ENCODE data around the gene RILPL1. TPM values are rescaled to one million over a fixed set of nuclear protein-coding genes. Genes with fewer than 3 reads are reported as not detected.

Gene RILPL1
- total and polyA plus RNA-seq, 10 of the 15 experiments (the other 5 are each of a cell fraction or from before 2014, with no cell fraction given): 0.05 to 0.61 (median 0.25) TPM

DNA sequence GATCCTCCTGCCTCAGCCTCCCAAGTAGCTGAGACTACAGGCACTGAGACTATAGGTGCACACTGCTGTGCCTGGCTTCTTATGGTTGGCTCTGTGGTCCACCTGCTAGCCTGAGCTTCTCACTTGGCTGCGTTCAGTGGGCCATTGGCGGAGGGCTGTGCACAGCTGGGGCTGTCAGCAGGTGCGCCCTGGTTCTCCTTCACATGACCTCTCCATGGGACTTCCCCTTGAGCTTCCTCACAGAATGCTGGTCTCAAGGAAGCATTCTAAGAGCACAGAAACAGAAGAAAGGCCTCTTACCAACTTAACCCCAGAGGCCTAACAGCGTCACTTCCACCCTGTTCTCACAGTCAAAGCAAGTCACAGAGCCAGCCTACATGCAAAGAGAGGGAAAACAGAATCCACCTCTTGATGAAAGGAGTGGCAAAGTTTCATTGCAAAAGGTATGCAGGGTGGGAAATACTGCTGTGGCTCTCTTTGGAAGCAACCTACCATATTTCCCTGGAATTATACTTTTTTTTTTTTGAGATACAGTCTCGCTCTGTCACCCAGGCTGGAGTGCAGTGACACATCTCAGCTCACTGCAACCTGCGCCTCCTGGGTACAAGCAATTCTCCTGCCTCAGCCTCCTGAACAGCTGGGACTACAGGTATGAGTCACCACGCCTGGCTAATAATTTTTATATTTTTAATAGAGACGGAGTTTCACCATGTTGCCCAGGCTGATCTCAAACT, 106.3 kb downstream of the RILPL1 start:
- in situ Hi-C loops (cut with MboI) (loop anchor here (25.0 kb wide), 1 partner anchor 1485 kb away; the partner anchor contains the start of gene UBC), intact Hi-C loops (cut with micrococcal nuclease; ENCODE audit: unreplicated experiment) (loop anchor here (2.0 kb wide), 2 partner anchors 32 to 62 kb away; partner anchors contain the start of genes SBNO1 and SNRNP35)
- Histone ChIP-seq H3K27me3 (replicated peaks in 1 of 2; ENCODE audit: control insufficient read depth in 2 of 2, insufficient read depth in 2 of 2, low read length in 1 of 2) (no peaks in the 10 kb centered on the region), H3K4me2 (ENCODE audit: control insufficient read depth, insufficient read depth) (peak overlapping the region; percentile 0), H3K36me3 (ENCODE audit: control insufficient read depth in 2 of 2, insufficient read depth in 2 of 2, low read length in 1 of 2) (peaks cover 9 to 26% of the 10 kb centered on the region in 2 experiments), H3K9me3 (replicated peaks; ENCODE audit: control insufficient read depth, insufficient read depth, low read length) (peaks cover 4% of the 10 kb centered on the region; the same call in 2 of the 3 replicates), H3K4me3 (peak overlapping the region; percentile 46; the same call in 1 of the 2 replicates), H2AFZ (ENCODE audit: control insufficient read depth, low read depth, low read length) (no peak overlapping the region), H3K27ac (ENCODE audit: control insufficient read depth, insufficient read depth) (peak overlapping the region; percentile 66), H3K79me2 (ENCODE audit: control insufficient read depth, insufficient read depth, low read length) (peaks cover 50% of the 10 kb centered on the region), H3K4me1 (ENCODE audit: control insufficient read depth, insufficient read depth, low read length) (peaks cover 33% of the 10 kb centered on the region), H4K20me1 (ENCODE audit: control insufficient read depth, insufficient read depth) (no peaks in the 10 kb centered on the region), H3K9ac (ENCODE audit: control insufficient read depth, insufficient read depth, low read length) (peak overlapping the region; percentile 41)
- DNase-seq (ENCODE audit: low read depth, low spot score) (peak; percentile 97), FAIRE-seq (peak; percentile 92), ATAC-seq (peak; percentile 90)
- CTCF ChIA-PET: interaction anchor here (0.9 to 1.9 kb wide), 9 partner anchors 20 to 62 kb away, joined by 3 to 7 read pairs (median 3); partner anchors contain the start of gene SNRNP35
- RAD21 ChIA-PET (ENCODE audit: unreplicated experiment): interaction anchor here (0.6 to 2.1 kb wide), 11 partner anchors 9 to 105 kb away, joined by 3 to 22 read pairs (median 7); partner anchors contain the start of genes KMT5A, RILPL2, SBNO1 and SNRNP35
- POLR2A ChIA-PET: interaction anchor here (0.9 to 2.7 kb wide), 7 partner anchors 9 to 527 kb away, joined by 3 to 27 read pairs (median 12); partner anchors contain the start of genes RILPL2, SBNO1 and SNRNP35
- WGBS (ENCODE audit: insufficient coverage, insufficient replicate concordance, low lambda C conversion rate, missing lambda C conversion rate): 1% methylated on average over 8 of the region's 8 CpGs
- BruUV-seq (replicated peaks): TSS peak; percentile 93
- SMC1A ChIA-PET (ENCODE audit: uncharacterized antibody, unreplicated experiment): interaction anchor here (0.6 to 6.2 kb wide), 19 partner anchors 9 to 163 kb away, joined by 3 to 44 read pairs (median 3); partner anchors contain the start of genes RILPL2 and SNRNP35
- TF ChIP-seq BCL11A (IDR thresholded peaks at IDR 0.05; ENCODE audit: low read depth, low read length): no peak; the same call in 1 of the 2 replicates
- peak; percentile 29; the same call in 1 of the 2 replicates for TF ChIP-seq HCFC1 (IDR thresholded peaks at IDR 0.05; ENCODE audit: low read length)
- no peak for TF ChIP-seq RBBP5 (conservative IDR thresholded peaks at IDR 0.05)
- TF ChIP-seq NFIC (IDR thresholded peaks at IDR 0.05; ENCODE audit: low read depth, low read length): peak; percentile 63; the same call in 1 of the 2 replicates
- TF ChIP-seq, protein P1, sequence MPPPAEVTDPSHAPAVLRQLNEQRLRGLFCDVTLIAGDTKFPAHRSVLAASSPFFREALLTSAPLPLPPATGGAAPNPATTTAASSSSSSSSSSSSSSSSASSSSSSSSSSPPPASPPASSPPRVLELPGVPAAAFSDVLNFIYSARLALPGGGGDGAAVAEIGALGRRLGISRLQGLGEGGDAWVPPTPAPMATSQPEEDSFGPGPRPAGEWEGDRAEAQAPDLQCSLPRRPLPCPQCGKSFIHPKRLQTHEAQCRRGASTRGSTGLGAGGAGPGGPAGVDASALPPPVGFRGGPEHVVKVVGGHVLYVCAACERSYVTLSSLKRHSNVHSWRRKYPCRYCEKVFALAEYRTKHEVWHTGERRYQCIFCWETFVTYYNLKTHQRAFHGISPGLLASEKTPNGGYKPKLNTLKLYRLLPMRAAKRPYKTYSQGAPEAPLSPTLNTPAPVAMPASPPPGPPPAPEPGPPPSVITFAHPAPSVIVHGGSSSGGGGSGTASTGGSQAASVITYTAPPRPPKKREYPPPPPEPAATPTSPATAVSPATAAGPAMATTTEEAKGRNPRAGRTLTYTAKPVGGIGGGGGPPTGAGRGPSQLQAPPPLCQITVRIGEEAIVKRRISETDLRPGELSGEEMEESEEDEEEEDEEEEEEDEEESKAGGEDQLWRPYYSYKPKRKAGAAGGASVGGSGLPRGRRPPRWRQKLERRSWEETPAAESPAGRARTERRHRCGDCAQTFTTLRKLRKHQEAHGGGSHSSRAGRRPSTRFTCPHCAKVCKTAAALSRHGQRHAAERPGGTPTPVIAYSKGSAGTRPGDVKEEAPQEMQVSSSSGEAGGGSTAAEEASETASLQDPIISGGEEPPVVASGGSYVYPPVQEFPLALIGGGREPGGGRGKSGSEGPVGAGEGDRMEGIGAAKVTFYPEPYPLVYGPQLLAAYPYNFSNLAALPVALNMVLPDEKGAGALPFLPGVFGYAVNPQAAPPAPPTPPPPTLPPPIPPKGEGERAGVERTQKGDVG (CRISPR knock-in tag; IDR thresholded peaks at IDR 0.05): no peak
- peak; percentile 67; the same call in 1 of the 2 replicates for TF ChIP-seq TARDBP (IDR thresholded peaks at IDR 0.05; ENCODE audit: borderline replicate concordance)
- no peak for TF ChIP-seq CBX5 (IDR thresholded peaks at IDR 0.05; ENCODE audit: low read depth)
- TF ChIP-seq EP300 (IDR thresholded peaks at IDR 0.05; ENCODE audit: borderline replicate concordance in 1 of 2, control insufficient read depth in 1 of 2, low read depth in 2 of 2, low read length in 2 of 2): peak; percentile 42 to 77
- TF ChIP-seq USF2 (IDR thresholded peaks at IDR 0.05; ENCODE audit: borderline replicate concordance, low read depth, low read length): peak; percentile 78
- TF ChIP-seq GABPA (IDR thresholded peaks at IDR 0.05; ENCODE audit: low read depth): peak; percentile 26; the same call in 1 of the 2 replicates
- peak; percentile 23; the same call in 1 of the 2 replicates for TF ChIP-seq SMC3 (IDR thresholded peaks at IDR 0.05; ENCODE audit: borderline replicate concordance, low read length)
- TF ChIP-seq MTA3 (IDR thresholded peaks at IDR 0.05; ENCODE audit: borderline replicate concordance, low read length): no peak; the same call in 1 of the 2 replicates
- TF ChIP-seq EED (IDR thresholded peaks at IDR 0.05; ENCODE audit: low read depth): peak; percentile 62
- no peak for TF ChIP-seq IRF3 (IDR thresholded peaks at IDR 0.05)
- TF ChIP-seq LARP7 (IDR thresholded peaks at IDR 0.05): no peak; the same call in 1 of the 2 replicates
- TF ChIP-seq MEF2B (IDR thresholded peaks at IDR 0.05; ENCODE audit: partially characterized antibody, poor library complexity, severe bottlenecking): peak; percentile 68

All from GM12878 (cell line).